DMS153 treated with DMSO at 0.1 percent for 48 hours (cell line): ENCODE measurements around the gene FAT2.
"Not testable (repeated sequence)": the region's sequence is repeated elsewhere in the genome, so short reads cannot be mapped to it uniquely, and the experiment has no call there.

Experiments used
- DNase-seq: peaks from one replicate; lab custom pipeline; 2025; ENCODE audit not compliant: unreplicated experiment; lab: John Stamatoyannopoulos, UW

FAT2 gene

DNA sequence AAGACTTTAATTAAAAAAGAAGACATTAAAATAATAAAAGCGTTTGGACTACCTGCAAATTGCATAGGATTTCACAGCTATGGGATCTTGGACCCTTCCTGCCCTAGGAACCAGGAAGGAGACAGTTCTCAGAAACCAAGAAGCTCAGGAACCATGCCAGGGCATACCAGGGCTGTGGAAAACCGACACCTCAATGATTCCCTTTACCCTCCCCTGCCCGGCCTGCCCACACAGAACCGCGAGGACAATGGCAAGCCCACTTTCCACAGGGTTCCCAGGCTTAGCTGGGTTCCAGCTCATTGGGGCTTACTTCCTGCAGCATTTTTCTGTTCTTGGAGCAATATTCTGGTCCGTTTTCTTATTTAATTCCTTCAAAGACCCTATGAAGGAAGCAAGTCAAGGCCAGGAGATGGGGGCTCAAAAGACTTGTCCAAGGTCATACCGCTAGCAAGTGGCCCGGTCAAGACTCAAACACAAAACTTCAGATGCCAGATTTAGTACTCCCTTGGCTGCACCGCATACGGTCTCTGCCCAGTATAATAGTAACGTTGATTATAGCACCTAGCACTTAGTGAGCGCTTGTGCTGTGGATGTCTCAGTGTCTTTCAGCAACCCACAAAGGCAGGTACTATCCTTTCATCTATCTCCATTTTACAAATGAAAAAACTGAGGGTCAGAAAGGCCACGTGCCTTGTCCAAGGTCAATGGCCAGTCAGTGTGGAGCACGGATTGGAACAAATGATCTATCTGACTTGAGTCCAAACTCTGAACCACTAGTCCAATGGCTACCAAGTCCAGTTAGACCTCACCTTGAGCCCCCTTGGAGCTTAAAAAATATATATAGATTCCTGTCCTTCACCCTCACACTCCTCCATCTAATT, 6.8 kb downstream of the FAT2 start:
- DNase-seq: no peak

DNA sequence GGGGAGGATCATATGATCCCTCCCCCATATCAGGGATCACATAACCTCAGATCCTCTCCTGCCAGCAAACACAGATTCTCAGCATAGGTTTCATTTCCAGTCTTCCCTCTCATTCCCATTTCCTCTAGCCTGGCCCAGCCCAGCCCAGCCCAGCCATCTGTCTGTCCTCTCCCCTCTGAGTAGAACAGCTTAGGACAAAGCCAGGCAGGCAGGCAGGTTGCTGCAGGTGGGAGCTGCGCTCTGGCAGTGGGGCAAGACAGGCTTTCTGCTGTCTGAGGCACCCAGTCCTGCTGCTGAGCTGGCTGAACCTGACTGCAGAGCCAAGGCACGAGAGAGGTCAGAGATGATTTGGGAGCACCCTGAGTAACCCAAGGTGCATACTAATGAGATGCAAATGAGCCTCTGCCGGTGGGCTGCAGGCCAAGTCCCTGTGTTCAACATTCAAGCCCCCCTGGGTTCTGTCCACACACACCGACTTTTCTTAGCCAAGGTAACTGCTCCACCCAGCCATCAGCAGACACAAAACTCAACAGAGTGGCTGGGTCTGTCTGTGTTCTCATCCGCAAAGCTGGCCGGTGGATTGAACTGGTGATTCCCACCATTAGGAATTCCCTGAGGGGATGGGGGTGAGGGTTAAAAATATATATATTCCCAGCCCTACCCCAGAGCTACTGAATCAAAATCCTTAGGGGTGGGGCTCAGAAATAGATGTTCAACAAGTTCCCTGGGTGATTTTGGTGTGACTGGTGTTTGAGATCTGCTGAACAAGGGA, 9.1 kb downstream of the FAT2 start:
- no peak for DNase-seq

GRCh38 chr5:151581347-151581746, 9.8 kb downstream of the FAT2 start:
- DNase-seq: no peak

DNA sequence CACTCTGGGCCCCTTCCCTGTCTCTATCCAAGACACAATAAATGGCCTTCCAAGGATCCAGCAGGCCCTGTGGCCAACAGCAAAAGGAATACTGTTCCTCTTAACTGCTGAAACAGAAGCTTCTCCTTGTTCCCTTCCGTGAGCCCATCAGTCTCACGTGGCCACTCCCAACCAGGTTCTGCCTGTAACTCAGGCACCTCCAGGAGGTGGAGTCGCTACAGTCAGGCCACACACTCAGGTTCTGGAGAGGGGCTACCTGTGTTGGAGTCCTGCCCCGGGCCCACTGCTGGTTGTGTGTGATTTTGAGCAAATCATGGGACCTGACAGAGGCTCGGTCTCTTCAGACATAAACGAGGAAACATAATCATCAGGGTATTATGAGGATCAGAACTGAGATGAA, 10.3 kb downstream of the FAT2 start:
- no peak for DNase-seq

GRCh38 chr5:151580239-151580638, 10.9 kb downstream of the FAT2 start:
- DNase-seq: no peak

- not testable (repeated sequence) for DNase-seq
Observed at GRCh38 chr5:151579146-151579545, 12.0 kb downstream of the FAT2 start.

DNA sequence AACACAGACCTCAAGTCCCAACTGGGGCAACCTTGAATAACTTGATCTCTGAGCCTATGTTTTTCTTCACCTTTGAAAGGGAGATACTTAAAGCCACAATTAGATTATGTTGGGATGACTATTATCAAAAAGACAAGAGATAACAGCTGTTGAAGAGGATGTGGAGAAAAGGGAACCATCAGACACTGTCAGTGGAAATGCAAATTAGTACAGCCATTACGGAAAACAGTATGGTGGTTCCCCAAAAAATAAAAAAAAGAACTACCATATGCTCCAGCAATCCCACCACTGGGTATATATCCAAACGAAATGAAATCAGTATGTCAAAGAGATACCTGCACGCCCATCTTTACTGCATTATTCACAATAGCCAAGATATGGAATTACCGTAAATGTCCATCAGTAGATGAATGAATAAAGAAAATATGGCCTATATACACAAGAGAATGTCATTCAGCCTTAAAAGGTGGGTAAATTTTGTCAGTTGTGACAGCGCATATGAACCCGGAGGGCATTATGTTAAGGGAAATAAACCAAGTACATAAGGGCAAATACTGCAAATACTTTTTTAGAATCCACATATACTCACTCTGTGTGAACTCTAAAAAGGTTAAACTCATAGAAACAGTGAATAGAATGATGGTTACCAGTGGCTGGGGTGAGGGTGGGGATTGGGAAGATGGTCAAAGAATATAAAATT, 12.7 kb downstream of the FAT2 start:
- DNase-seq: no peak

DNA sequence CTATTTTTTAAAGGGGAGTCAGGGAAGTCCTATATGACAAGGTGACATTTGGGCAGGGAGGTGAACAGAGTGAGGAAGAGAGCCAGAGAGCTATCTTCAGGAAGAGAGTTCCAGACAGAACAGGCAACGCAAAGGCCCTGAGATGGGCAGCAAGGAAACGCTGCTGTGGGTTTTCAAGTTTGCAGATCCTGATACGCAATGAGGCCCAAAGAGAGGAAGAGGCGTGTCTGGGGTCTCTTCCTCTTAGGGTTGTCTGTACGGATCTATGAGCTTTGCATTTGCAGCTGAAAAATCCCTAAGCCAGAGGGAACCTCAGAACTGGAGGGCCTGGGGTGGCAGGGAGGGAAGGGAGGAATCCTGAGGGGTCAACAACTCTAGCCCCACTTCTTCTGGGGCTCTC, 13.6 kb downstream of the FAT2 start:
- DNase-seq: no peak

DNA sequence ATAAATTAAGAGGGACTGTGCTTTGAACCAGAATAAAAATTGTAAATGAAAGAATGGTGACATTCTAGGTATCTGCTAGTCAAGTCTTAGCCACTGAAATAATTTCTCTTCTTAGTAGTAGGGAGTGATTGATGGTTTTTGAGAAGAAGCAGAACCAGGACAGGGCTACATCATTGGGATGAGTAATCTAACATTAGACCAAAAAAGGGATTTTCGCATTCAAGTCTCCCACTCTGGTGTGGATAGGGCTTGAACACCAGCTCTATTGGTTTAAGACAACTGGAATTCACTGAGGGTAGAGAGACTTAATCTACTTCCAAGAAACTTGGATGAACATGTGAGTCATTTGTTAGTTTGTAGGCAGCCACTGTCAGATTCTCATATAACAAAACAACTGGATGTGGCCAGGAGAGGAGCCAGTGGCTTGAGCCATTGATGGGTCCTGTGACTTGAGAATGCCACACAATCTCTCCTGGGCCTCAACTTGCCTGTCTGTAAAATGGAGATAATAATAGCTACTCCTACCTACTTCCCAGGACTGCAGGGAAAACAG, 16.6 kb downstream of the FAT2 start:
- DNase-seq: no peak

- no peak for DNase-seq
Observed at GRCh38 chr5:151572657-151573368, 18.3 kb downstream of the FAT2 start.

DNA sequence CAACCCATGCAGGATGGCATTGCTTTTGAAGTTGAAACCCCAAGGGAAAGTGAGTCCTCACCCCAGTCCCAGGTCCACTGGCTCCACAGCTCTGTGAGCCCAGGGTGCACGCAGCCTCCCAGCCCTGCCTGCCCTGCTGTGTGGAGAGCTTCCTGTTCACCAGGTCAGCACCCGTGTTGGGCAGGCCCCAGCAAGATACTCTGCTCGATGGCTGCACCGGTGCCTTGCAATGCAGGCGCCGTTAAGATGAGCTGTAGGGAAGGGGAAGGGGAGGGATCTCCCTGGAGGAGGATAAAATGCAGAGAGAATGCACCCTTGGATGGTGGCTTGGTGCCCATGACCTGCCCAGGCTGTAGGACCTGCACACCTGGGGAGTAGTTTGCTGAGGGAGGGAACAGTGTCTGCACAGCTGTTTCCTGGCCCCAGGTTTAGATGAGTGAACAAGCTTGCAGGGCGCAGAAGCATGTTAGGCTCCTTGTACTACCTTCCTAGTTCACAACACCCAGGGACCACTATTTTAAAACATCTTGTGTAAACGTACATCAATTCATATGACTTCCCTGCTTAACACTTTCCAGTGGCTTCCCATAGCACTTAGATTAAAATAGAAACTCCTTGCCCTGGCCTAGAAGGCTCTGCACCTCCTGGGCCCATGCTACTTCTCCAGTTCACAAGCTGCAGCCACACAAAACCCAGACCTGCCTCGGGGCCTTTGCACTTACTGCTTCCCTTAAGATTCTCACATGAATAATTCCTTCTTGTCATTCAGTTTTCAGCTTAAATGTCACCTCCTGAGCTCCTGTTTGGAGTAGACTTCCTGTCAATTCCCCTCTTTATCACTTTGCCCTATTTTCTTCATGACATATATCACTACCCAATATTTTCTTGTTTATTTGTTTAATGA, 19.6 kb downstream of the FAT2 start:
- no peak for DNase-seq

- DNase-seq: no peak
Observed at GRCh38 chr5:151570512-151571269, 20.4 kb downstream of the FAT2 start.

DNA sequence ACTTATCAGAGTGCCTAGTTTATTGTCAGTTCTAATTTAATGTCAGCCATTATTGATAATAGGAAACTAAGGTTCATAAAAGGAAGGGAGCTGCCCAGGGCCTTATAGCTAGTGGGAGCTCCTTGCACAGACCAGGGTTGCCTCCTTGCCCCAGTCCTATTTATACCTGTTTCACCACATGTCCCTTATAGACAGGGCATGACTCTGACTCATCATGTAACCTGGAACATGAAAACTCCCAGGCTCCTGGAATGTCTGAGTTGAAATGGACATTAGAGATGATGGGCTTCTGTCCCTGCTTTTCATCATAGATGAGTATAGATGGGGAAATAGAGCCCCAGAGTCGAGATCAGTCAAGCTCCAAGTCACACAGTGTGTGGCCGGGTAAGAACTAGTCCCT, 21.1 kb downstream of the FAT2 start:
- no peak for DNase-seq

DNA sequence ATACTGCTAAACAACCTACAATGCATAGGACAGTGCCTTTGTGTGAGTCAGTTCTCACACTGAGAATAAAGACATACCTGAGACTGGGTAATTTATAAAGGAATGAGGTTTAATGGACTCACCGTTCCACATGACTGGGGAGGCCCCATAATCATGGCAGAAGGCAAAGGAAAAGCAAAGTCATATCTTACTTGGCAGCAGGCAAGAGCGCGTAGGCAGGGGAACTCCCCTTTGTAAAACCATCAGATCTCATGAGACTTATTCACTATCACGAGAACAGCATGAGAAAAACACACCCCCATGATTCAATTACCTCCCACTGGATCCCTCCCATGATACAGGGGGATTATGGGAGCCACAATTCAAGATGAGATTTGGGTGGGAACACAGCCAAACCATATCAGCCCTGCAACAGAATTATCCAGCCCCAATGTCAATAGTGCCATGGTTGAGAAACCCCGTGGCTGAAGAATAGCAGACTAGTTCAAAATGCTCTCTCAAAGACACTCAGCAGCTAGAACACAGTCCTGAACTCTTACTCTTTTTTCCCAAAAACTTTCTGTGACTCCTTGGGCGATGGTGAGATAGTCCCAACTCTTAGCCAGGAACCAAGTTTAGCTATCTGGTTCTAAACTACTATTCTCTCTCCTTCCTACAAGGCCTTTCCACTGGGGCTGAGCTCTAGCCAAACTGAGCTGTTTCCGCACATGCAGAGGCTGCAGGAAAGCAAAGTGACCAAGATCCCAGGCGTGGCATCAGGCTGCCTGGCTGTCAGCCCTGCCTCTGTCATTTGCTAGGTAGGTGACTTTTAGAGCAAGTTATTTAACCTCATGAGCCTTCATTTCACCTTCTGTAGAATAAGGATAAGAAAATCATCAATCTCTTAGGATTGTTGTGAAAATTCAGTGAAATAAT, 21.7 kb downstream of the FAT2 start:
- DNase-seq: no peak

DNA sequence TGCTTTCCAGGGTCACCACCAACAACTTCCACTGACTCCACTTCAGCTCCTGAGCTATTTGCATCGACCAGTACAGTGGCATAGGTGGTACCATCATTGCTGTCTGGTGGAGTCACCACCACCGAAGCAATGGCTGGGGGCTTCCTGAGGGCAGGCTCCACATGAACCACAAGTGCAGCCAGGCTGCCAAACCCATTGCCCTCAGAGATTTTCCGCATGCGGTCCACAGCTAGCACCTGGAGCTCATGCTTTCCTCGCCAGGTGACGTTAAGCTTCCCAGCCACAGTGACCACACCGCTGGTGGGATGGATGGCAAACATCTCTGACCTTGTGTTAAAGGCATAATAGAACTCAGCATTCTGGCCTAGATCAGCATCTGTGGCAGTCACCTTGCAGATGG, 23.1 kb downstream of the FAT2 start:
- no peak for DNase-seq

- no peak for DNase-seq
Observed at GRCh38 chr5:151565971-151566370, 25.2 kb downstream of the FAT2 start.

GRCh38 chr5:151562019-151562707, 29.0 kb downstream of the FAT2 start:
- DNase-seq: no peak
